HG03521 (cell line): Measurements from ENCODE around the gene PTPN11.

ENCODE experiments used
- ATAC-seq: cut with Tn5 transposase; IDR thresholded peaks from one replicate; pipeline ENCODE4 v1.9.1; 2021; ENCODE audit warnings: mild to moderate bottlenecking, moderate library complexity; ENCODE audit not compliant: unreplicated experiment

PTPN11 gene

DNA sequence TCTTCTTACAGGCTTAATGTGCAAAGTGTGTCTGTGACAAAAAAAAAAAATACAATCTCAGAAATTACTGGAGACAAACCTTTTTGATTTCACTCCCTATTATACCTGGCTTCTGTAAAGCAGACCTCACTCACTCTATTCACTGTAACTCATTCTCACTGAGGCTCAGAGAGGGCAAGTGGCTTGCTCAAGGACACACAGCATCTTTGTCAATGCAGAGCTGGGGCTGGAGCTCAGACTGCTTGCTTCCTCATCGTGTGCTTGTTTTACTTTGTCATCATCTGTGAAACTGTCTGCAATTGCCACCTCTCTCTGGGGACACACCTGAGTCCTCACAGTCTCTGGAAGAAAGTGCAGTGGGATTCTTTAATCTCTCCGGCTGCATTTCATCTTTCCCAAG is 120.0 kb downstream of the PTPN11 start:
- no peak for ATAC-seq

DNA sequence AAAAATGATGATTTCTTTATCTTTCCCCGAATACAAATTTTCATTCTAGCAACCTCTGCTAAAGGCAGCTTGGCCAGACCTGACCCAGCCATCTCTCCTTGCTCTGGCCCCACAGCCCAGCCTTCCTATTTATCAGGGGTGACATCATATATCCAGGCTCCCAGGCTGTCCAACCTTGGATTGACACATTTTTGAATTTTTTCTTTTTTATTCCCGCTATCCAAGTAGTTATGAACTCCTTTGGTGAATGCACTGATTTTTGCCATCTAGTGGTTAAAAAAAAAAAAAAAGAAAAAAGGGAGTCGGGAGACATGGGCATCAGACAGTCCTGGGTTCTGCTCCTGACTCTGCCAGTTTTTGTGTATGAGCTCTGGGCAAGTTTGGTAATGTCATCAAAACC is 120.5 kb downstream of the PTPN11 start:
- ATAC-seq = no peak

DNA sequence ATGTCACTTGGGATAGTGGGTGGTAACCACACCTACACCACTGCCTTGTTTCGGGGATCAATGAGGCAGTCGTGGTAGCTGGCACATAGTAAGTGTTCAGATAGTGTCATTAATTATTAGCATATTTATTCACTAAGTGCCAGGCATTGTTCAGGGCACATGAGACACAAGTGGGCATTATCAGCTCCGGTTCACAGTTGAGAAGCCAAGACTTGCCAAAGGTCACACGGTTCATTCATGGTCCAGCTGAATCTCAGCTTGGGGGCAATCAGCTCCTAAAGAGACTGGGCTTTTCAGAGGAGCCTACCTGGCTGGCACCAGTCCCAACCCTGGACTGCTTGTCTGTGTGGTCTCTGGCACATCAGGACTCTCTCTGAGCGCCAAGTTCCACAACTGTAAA is 121.3 kb downstream of the PTPN11 start:
- no peak for ATAC-seq

DNA sequence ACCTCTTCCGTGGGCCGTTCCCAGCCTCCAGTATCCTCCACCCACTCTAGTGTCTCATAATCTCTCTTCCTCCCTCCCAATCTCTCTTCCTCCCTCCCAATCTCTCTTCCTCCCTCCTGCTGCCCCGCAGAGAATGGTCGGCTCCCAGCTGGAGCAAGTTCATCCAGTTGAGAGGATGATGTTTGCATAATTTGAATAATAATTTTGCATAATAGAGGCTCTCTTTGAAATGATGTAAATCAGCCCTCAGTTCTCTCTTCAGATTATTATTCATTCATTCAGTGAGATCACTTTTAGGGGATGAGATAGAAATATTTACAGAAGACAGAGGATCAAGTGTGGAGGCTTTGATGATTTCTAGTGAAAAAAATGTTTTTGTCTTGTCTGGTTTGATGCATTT is 125.0 kb downstream of the PTPN11 start:
- ATAC-seq = no peak

DNA sequence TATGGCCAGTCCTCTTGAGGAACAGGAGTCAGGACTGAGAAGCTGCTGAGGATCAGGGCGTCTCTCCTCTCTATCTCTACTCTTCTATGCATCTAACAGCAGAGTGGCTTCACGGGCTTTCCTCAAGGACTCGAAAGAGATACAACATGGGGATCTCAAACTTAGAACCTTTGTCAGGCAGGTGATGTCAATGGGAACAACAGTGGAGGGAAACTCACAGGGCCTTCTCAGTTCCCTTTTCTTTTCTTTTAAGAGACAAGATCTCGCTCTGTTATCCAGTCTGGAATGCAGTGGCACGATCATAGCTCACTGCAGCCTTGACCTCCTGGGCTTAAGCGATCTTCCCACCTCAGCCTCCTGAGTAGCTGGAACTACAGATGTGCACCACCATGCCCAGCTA is 127.6 kb downstream of the PTPN11 start:
- no peak for ATAC-seq

DNA sequence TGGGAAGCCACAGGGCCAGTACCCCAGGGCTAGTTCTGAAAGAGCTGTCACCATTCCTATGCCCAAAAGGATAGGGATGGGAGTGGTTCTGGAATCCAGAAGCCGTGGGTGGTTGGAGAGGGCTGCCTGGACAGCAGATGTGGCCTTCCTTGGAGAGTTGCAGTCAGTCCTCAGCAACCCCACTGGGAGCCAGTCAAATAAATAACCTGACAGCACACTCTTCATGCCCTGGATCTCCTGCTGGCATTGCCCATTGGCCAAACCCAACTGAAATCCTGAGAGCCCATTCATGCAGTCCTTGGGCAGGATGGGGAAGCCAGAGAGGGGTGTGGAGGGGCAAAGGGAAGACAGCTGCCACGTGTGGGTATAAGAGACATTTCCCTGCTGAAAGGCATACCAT is 128.2 kb downstream of the PTPN11 start:
- ATAC-seq = no peak

DNA sequence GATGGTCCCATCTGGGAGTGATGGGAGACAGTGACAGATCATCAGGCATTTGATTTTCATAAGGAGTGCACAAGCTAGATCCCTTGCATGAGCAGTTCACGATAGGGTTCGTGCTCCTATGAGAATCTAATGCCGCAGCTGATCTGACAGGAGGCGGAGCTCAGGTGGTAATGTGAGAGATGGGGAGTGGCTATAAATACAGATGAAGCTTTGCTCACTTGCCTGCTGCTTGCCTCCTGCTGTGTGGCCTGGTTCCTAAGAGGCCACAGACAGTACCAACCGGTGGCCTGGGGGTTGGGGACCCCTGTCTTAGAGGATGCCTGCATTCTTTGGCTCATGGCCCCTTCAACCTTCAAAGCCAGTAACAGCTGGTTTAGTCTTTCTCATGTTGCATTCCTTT is 130.3 kb downstream of the PTPN11 start:
- ATAC-seq = no peak

DNA sequence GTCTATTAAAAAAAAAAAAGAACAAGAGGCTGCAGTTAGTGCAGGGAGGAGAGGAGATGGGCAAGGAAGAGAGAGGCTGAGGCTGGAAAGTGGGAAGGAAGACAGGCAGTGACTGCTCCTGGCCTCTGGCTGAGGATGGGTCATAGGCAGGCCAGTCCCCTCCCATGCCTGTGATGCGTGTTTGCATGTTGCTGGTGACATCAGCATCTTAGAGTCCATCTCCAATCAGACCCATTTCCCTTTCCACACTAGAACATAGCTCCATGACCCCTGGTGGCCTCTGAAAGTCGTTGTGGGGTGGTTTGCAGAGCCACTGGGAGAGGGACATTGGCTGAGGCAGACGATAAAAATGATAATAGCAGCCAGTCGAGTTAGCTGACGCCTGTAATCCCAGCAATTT is 132.9 kb downstream of the PTPN11 start:
- no peak for ATAC-seq

DNA sequence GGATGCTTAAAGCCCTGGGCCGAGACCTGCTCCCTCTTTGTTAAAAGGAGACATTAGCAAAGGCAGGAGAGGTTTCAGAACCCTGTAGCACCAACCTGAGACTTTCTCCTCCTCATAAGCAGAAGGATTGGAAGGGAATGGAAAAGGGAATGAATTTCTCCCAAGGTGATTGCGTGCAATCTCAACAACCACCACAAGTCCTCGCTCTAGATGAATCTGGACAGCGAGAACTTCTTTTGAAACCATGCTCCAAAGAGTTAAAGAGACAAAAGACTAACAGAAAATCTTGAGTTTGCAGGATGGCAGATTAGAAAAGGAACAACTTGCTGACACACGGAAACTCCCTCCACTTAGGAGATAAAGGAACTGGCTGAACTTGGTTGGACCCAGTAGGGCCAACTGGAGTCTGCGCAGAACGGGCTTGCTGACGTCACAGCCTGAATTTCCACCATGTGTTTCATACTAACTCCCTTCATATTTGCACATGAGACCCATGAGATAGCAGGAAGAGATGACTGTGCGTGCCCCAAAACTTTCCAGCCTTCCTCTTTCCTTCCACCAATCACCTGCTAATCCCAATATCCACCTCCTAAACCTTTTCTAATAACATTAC is 137.0 kb downstream of the PTPN11 start:
- no peak for ATAC-seq

DNA sequence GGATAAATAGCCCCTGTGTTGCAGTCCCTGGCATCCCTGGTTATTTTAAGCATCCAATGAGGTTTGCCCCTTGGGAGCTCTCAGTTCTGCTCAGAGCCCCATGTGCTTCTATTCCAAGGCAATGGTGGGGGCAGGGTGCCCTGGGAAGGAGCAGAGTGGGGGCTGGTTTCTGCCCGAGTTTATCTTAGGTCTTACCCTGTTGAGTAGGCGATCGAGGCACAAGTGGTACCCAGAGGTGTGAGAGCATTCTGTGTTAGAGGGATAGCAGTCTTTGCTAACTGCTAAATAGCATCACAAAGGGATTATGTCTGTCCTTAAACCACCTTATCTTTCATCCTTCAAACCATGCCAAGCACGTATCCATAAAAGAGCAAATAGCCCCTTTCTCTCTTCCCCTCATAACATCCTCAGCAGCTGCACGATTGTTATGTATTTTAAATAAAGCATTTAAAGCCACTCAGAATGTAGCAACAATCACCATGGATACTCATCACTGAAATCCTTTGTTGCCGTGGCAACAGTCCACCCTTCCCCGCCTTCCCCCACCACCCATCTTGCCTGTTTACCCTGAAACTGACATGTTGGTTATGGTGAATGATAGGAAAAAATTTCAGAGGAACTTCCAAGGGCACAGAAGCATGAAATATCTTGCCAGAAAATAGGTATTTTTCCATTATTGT is 139.3 kb downstream of the PTPN11 start:
- no peak for ATAC-seq
